Psoas muscle (tissue), 8 donors: ENCODE results near the gene TECPR1. TPM values are rescaled to one million over a fixed set of nuclear protein-coding genes. Genes with fewer than 3 reads are reported as not detected.
"Not testable (repeated sequence)": the region's sequence is repeated elsewhere in the genome, so short reads cannot be mapped to it uniquely, and the experiment has no call there.

ENCODE experiments used
- ATAC-seq, 4 donors: fragments of 200-7000 bp; cut with Tn5 transposase; one replicate each; pipeline ENCODE4 v1.9.1; 2020; ENCODE audit warnings: moderate library complexity in 3 of 4, mild to moderate bottlenecking in 2 of 4
- DNase-seq, 2 donors: peaks; one replicate each; pipeline ENCODE4 v3.0.0-alpha.2; 2020
- H3K27ac ChIP-seq: fragments of 200-600 bp; one replicate; pipeline ENCODE4 v1.8.0; 2022
- H3K27me3 ChIP-seq, 3 donors: fragments of 200-600 bp in 1 of 3; one replicate each; pipeline versions ENCODE4 v1.6.1 to v1.8.0; 2013 to 2022; ENCODE audit warnings: low read length in 2 of 3, mild to moderate bottlenecking in 2 of 3, moderate library complexity in 1 of 3; ENCODE audit not compliant: insufficient read depth in 3 of 3
- H3K36me3 ChIP-seq, 2 donors: fragments of 200-600 bp in 1 of 2; one replicate each; pipeline versions ENCODE4 v1.6.1 to v1.8.0; 2013 to 2022; ENCODE audit warnings: low read depth in 1 of 2, mild to moderate bottlenecking in 1 of 2, moderate library complexity in 1 of 2; ENCODE audit not compliant: insufficient read depth in 1 of 2
- H3K4me1 ChIP-seq: fragments of 200-600 bp; one replicate; pipeline ENCODE4 v1.8.0; 2022
- H3K4me3 ChIP-seq: fragments of 200-600 bp; one replicate; pipeline ENCODE4 v1.8.0; 2022; ENCODE audit warnings: mild to moderate bottlenecking
- H3K9me3 ChIP-seq: fragments of 200-600 bp; one replicate; pipeline ENCODE4 v1.8.0; 2022
- WGBS, 3 donors: extraction: QIAGEN DNeasy Blood & Tissue Kit; methylation state at CpG; one replicate each; pipeline versions ENCODE4 v1.1.6 to v1.1.7; 2013; 5-methylcytosine and 5-hydroxymethylcytosine counted together
- intact Hi-C, 2 donors: fragments of 100-400 bp; cut with DNase I; formaldehyde crosslinking; loops; one replicate each; pipeline versions ENCODE4 v1.11.0 to v1.14.2; 2022
- polyA plus RNA-seq, 3 donors: library from polyadenylated mRNA; stranded (reverse); fragments of 200-250 nt; gene quantifications; one replicate each; pipeline ENCODE4 v1.2.3, GENCODE V29; 2013
- total RNA-seq, 4 donors: library from RNA; stranded (reverse); fragmentation: NEBNext Ultra II Directional in 2 of 4; extraction: Animal tissue kit (Norgen Biotek cat#: 25700) in 2 of 4; gene quantifications; one replicate each; pipeline versions ENCODE4 v1.2.1 to v1.2.4, GENCODE V29; 2021 to 2023
- TF ChIP-seq, protein P1 (sequence below): fragments of 200-600 bp; IDR thresholded peaks from one replicate; pipeline ENCODE4 v1.8.0; 2022; ENCODE audit warnings: antibody characterized with exemption
- donor health status: healthy with polysubstance abuse.
- donor health status: DM: no; HTN: no; CAD: no; lungs with moderate emphysema.
- donor health status: Bipolar disorder and iron deficiency.
- donor health status: healthy.
- donor health status: DM: yes; HTN: yes; CAD: no.
- donor health status: DM: no; HTN: no; CAD: no.
- donor health status: DM: no; HTN: no; CAD: no.
- donor health status: DM: yes; HTN: yes; CAD: no.

The TECPR1 gene
- total and polyA plus RNA-seq, 7 donors: 7.0 to 23.0 (median 14.5) TPM

DNA sequence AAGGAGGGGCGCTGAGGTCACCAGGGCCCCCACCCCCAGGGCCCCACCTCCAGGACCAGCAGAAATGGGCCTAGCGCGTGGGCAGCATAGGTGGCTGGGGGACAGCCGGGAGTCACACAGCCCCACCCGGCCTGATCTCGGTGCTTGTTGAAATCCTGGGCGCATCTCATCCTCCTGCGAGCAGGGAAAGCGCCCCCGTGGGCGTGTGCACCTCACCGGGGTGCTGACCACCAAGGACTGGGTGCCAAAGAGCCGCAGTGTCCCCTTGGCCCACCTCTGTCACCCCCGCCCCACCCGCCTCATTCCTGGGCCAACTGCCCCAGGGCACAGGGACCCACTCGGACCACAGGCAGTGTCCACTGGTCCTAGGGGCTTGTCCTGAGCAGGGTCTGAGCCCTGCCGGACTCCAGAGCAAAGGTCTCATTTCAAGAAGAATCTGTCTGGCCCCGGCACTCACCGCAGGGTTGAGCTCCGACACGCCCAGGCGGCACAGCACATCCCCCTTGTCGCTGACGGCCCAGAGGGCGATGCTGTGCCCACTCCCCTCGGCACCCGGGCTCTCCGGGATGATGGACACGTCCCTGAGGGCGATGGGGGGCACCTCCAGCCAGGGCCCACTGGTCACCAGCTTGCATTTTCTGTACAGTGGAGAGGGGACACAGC is 29.4 kb downstream of the TECPR1 start:
- ATAC-seq: peak in 1 of 4 donors; percentile 7
- H3K4me1 ChIP-seq: no peaks in the 10 kb centered on the region
- WGBS, 3 donors: 91 to 97% (median 94%) methylated on average over 23 to 30 of the region's 30 CpGs

DNA sequence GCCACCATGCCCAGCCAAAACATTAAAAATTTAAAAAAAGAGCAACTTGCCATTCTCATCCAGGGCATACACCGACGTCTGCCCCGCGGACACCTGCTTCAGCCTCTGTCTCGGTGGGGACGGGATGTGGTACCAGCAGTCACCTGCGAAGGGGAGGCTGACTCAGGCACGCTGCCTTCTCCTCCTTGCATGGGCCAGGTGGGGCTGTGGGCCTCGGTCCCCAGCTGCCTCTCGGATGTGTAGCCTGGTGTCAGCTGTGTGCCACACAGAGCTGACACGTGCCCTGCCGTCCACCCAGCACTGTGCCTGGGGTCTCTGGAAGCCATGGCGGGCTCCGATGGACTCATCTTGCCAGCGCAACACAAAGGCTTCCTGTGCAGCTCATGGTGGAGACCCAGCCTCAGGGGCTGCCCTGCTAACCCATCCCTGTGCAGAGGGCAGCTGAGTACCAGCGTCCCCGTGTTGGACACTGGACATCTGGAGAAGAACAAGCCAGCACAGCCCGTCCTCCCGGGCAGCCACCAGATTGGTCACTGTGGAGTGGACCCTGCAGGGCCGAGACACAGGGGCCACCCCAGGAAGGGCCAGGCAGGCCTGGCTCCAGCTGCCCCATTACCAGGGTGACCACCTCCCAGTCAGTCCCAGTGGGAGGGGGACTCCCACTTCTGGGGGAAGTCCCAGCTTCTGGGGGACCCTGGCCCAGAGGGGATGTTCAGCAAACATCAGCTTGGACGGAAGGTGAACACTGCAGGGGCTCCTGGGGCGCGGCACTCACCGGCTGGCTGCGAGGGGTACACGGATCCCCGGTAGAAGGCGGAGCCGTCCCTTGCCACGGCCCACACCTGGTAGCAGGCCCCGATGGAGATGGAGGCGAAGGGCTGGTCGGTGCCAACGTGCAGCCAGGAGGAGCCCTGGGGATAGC is 30.2 kb downstream of the TECPR1 start:
- H3K36me3 ChIP-seq: peaks cover 0 to 68% of the 10 kb centered on the region in 2 donors
- H3K4me3 ChIP-seq: no peak overlapping the region
- no peaks in the 10 kb centered on the region for H3K4me1 ChIP-seq
- DNase-seq: peak in 1 of 2 donors; percentile 32
- intact Hi-C loops: no loop called here
- no peaks in the 10 kb centered on the region for H3K27me3 ChIP-seq
- no peaks in the 10 kb centered on the region for H3K9me3 ChIP-seq
- H3K27ac ChIP-seq: no peak overlapping the region
- 94 to 96% (median 95%) methylated on average over 34 of the region's 34 CpGs for WGBS, 3 donors
- TF ChIP-seq, protein P1, sequence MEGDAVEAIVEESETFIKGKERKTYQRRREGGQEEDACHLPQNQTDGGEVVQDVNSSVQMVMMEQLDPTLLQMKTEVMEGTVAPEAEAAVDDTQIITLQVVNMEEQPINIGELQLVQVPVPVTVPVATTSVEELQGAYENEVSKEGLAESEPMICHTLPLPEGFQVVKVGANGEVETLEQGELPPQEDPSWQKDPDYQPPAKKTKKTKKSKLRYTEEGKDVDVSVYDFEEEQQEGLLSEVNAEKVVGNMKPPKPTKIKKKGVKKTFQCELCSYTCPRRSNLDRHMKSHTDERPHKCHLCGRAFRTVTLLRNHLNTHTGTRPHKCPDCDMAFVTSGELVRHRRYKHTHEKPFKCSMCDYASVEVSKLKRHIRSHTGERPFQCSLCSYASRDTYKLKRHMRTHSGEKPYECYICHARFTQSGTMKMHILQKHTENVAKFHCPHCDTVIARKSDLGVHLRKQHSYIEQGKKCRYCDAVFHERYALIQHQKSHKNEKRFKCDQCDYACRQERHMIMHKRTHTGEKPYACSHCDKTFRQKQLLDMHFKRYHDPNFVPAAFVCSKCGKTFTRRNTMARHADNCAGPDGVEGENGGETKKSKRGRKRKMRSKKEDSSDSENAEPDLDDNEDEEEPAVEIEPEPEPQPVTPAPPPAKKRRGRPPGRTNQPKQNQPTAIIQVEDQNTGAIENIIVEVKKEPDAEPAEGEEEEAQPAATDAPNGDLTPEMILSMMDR: no peak
- no peak for ATAC-seq

More for the DNA sequence above, 29.4 kb downstream of the TECPR1 start:
- TF ChIP-seq, protein P1: no peak
- Histone ChIP-seq H3K27ac (no peak overlapping the region), H3K9me3 (no peaks in the 10 kb centered on the region), H3K27me3 (no peaks in the 10 kb centered on the region), H3K4me3 (no peak overlapping the region), H3K36me3 (peaks cover 0 to 72% of the 10 kb centered on the region in 2 donors)
- intact Hi-C loops: no loop called here
- no peak for DNase-seq

DNA sequence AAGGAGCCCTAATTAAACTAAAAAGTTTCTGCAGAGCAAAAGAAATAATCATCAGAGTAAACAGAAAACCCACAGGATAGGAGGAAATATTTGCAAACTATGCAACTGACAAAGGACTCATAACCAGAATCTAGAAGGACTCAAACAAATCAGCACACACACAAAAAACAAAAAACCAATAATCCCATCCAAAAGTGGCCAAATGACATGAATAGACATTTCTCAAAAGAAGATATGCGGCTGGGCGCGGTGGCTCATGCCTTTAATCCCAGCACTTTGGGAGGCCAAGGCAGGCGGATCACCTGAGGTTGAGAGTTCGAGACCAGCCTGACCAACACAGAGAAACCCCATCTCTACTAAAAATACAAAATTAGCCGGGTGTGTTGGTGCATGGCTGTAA is 32.6 kb downstream of the TECPR1 start:
- H3K27ac ChIP-seq, H3K9me3 ChIP-seq, DNase-seq, H3K27me3 ChIP-seq, H3K4me3 ChIP-seq, H3K4me1 ChIP-seq, ATAC-seq, intact Hi-C loops: not testable (repeated sequence)
- WGBS, 3 donors: 96 to 98% (median 98%) methylated on average over 6 of the region's 6 CpGs
- peaks cover 0 to 51% of the 10 kb centered on the region in 2 donors for H3K36me3 ChIP-seq

DNA sequence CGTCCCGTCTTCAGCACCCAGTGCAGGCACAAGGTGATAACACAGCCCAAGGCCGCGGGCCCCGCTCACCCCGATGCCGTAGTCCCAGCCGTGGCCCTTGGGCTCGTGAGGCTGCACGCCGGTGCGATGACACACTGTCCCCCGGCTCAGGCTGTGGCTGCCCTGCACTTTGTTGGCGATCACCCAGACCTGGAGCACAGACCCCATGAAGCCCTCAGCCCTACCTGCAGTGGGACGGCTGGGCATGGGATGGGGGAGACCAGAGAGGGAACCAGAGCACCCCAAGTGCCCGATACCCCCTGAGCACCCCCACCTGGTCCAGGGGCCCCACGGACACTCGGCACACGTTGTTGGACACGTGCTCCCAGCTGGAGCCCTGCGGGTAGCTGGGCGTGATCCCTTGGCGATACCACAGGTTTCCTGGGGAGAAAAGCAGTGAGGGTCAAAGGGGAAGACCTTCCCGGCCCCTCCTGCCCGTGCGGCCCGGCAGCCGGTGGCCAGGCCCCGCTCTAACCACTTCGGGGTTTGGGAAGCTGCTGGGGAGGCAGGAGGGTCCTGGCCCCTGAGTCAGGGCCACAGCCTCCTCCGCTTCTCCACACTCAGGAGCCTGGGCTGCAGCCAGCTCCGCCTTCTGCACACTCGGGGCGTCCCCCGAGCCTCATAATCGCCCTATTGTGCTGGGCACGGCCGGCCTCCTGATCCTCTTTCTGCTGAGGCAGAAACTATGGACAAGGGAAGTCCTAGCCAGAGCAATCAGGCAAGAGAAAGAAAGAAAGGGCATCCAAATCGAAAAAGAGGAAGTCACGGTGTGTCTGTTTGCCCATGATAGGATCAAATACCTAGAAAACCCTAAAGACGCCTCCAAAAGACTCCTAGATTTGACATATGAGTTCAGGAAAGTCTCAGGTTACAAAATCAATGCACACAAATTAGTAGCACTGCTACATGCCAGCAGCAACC is 34.1 kb downstream of the TECPR1 start:
- Histone ChIP-seq H3K4me1 (no peaks in the 10 kb centered on the region), H3K9me3 (no peaks in the 10 kb centered on the region), H3K4me3 (no peak overlapping the region), H3K36me3 (peaks cover 0 to 40% of the 10 kb centered on the region in 2 donors), H3K27ac (no peak overlapping the region), H3K27me3 (no peaks in the 10 kb centered on the region)
- WGBS, 3 donors: 73 to 76% (median 75%) methylated on average over 36 to 41 of the region's 41 CpGs
- DNase-seq (peak in 1 of 2 donors; percentile 46), ATAC-seq (no peak)
- intact Hi-C loops: no loop called here
- TF ChIP-seq, protein P1: no peak
